ENCODE measurements around the gene ASB10.

ASB10 gene

DNA sequence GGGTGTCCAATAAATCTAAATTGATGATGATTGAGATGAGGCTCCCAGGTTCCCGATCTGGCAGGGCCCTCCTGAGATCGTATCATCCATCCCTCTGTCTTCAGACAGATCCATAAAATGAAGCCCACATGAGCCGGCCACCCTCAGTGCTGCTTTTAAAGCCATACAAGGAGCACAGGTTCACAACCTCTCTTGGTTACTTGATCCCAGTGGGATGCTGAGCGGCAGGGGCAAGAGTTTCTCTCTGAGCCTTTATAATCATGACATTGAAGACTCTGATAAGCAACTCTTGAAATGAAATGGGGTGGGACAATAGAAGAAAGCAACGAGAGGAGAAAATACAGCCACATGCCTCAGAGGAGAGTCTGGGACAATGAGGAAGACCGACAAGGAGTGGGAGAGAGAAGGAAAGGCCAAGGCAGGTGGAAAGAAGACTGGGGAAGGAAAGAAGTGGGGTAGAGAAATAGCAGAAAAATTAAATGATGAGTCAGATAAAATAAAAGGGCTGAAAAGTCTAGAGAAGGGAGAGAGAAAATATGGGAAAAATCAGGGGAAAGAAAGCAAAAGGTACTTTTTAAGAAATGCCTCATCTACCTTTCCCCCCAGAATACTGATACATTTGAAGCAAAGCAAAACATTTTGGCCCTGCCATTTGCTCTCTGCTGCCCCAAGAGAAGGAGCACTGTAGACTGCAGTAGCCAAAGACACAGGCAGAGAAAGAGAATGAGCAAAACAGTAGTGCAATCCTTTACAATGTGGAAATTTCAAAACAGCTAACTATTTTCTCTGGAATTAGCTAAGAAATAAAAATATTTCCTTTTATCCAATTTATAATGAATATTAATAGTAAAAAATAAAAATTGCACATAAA lies 34.2 kb downstream of the ASB10 start:
- H3K27ac ChIP-seq: no peak overlapping the region
- TF ChIP-seq, protein P1, sequence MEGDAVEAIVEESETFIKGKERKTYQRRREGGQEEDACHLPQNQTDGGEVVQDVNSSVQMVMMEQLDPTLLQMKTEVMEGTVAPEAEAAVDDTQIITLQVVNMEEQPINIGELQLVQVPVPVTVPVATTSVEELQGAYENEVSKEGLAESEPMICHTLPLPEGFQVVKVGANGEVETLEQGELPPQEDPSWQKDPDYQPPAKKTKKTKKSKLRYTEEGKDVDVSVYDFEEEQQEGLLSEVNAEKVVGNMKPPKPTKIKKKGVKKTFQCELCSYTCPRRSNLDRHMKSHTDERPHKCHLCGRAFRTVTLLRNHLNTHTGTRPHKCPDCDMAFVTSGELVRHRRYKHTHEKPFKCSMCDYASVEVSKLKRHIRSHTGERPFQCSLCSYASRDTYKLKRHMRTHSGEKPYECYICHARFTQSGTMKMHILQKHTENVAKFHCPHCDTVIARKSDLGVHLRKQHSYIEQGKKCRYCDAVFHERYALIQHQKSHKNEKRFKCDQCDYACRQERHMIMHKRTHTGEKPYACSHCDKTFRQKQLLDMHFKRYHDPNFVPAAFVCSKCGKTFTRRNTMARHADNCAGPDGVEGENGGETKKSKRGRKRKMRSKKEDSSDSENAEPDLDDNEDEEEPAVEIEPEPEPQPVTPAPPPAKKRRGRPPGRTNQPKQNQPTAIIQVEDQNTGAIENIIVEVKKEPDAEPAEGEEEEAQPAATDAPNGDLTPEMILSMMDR (IDR thresholded peaks at IDR 0.05): peak; percentile 35
- TF ChIP-seq ZFX (IDR thresholded peaks at IDR 0.05; ENCODE audit: borderline replicate concordance): no peak

DNA sequence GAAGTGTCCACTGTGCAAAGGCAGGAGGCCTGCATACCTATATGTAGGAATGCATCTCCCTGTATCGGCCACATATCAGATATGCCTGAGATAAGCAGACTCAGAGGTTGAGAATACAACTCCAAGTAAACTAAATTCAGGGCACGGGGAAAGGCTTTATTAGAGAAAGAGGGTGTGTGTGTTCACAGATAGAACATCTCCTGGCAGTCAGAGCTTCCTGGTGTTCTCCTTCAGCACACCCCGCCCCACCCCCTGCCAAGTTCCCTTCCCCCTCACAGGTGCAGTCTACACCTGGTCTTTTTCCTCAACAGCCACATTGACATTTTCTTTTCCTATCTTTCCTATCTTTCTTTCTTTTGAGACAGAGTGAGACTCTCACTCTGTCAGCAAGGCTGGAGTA lies 36.7 kb downstream of the ASB10 start:
- TF ChIP-seq, protein P1 (IDR thresholded peaks at IDR 0.05): no peak
- TF ChIP-seq ZFX (IDR thresholded peaks at IDR 0.05; ENCODE audit: borderline replicate concordance): no peak
- H3K27ac ChIP-seq: no peak overlapping the region

DNA sequence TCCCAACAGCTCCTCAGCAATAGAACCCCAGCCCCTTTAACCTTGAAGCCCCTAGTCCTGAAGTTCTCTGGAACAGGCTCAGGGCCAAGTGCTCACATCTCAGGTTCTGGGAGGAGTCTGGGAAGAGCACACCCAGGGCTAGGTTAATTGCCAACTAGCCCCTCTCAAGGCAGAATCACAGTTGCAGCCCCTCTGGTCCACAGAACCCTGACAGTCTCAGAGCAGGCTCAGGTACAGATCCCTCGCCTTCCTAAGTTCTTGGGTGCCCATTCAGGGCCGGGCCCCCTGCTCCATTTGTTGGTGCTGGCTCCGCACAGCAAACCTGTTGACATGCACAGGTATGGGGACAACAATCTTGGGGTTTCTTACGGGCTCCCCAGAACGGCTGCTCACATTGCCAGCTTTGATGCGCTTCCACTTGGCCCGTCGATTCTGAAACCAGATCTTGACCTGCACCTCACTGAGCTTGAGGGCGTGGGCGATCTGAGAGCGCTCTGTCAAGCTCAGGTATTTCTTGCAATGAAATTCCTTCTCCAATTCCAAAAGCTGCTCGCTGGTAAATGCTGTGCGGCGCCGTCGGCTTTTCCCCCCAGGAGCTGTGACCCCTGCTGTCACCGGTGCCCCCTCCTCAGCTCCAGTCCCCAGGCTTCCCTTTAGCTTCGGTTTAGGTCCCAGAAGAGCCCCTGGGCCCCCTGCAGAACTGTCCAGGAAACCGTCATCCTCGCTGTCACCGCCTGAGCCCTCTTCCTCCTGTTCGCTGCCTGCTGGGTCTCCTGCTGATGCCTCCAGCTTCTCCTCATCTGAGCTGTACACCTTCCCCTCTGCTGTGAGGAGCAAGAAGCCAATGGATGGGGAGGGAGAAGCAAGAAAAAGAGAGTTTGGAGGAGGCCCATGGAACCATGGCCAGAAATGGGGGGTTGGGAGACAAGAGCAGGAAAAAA lies 38.5 kb downstream of the ASB10 start:
- TF ChIP-seq ZFX (IDR thresholded peaks at IDR 0.05; ENCODE audit: borderline replicate concordance): no peak
- TF ChIP-seq, protein P1 (IDR thresholded peaks at IDR 0.05): no peak
- no peak overlapping the region for H3K27ac ChIP-seq

DNA sequence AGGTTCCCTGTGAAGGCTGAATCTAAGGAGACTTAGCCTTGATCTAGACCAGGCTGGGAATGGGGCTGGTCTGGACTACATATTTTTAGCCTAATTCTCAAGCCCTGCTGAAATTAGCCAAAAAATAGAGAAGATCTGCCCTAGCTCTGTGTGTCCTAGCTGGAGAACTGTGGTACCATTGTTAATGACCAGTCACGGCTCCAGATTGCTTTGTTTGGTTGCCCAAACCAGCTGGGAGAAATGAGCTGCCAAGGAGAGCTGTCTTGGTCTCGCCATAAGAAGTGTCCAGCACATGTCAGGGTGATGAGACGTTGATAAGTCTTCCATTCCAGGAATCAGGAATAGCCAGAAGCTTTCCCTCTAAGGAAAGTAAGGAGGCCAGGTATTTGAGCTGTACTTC lies 40.3 kb downstream of the ASB10 start:
- TF ChIP-seq, protein P1 (IDR thresholded peaks at IDR 0.05): no peak
- TF ChIP-seq ZFX (IDR thresholded peaks at IDR 0.05; ENCODE audit: borderline replicate concordance): no peak
- H3K27ac ChIP-seq: no peak overlapping the region

DNA sequence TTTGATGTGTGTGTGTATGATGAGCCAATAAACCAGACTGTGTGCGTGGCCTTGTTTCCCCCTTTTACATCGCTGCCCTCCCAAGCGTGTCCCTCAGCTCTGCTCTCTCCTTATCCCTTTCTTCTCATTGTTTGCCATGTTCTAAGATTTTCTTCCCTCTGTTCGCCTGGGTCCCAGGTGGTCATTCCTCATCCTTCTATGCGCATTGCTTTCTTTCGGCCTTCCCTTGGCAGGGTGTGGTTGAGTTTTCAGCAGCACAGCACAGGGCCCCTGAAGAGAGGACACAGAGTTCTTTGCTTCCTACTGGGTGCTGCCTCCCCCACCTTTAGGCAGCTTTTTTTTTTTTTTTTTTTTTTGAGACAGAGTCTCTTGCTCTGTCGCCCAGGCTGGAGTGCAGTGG lies 42.7 kb downstream of the ASB10 start:
- H3K27ac ChIP-seq: no peak overlapping the region
- TF ChIP-seq ZFX (IDR thresholded peaks at IDR 0.05; ENCODE audit: borderline replicate concordance): no peak
- TF ChIP-seq, protein P1 (IDR thresholded peaks at IDR 0.05): no peak

DNA sequence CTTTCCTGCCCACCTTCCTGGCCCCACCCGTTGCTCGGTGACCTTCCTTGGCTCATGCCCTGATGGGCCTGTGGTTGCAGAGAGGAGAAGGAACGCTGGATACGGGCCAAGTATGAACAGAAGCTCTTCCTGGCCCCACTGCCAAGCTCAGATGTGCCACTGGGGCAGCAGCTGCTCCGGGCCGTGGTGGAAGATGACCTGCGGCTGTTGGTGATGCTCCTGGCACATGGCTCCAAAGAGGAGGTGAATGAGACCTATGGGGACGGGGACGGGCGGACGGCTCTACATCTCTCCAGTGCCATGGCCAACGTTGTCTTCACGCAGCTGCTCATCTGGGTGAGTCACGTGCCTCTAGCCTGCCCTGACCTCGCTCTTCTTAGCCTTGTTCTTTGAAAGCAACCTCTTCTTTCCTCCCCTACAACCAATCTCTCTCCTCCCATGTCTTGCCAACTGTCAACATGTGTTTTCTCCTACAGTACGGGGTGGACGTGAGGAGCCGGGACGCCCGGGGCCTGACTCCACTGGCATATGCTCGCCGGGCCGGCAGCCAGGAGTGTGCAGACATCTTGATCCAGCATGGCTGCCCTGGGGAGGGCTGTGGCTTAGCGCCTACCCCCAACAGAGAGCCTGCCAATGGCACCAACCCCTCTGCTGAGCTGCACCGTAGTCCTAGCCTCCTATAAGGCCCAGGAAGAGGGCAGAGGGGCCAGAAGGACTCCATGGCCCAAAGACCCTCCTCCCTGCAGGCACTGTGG lies 43.6 kb downstream of the ASB10 start:
- TF ChIP-seq, protein P1 (IDR thresholded peaks at IDR 0.05): no peak
- no peak for TF ChIP-seq ZFX (IDR thresholded peaks at IDR 0.05; ENCODE audit: borderline replicate concordance)

More for the DNA sequence above, 43.6 kb downstream of the ASB10 start:
- no peak overlapping the region for H3K27ac ChIP-seq

Data from 22Rv1 (cell line).